Keratinocyte (primary cell): ENCODE data around the gene BAHD1. TPM values are rescaled to one million over a fixed set of nuclear protein-coding genes. Genes with fewer than 3 reads are reported as not detected.
"Not testable (repeated sequence)": the region's sequence is repeated elsewhere in the genome, so short reads cannot be mapped to it uniquely, and the experiment has no call there.

ENCODE experiments used
- DNase-seq: peaks from one replicate; pipeline ENCODE4 v3.0.0-alpha.2; 2011; ENCODE audit warnings: low read depth, missing footprints, low spot score
- FAIRE-seq: peaks from 2 replicates; lab custom pipeline; 2011; peaks lifted over from hg19 to GRCh38; lab: Jason Lieb, UNC
- H2AFZ ChIP-seq: 2 replicates; pipeline ENCODE4 v1.6.0; 2012; ENCODE audit warnings: low read length, control low read depth, inconsistent platforms; ENCODE audit not compliant: control insufficient read depth
- H3K27ac ChIP-seq: 2 replicates; pipeline ENCODE4 v1.5.1; 2011; ENCODE audit warnings: low read length; ENCODE audit not compliant: control insufficient read depth, insufficient read depth
- H3K27me3 ChIP-seq: 3 replicates; pipeline ENCODE4 v1.6.0; 2011; ENCODE audit warnings: low read length; ENCODE audit not compliant: control insufficient read depth, insufficient read depth; ENCODE audit errors: extremely low read depth
- H3K36me3 ChIP-seq, 2 experiments: 2 replicates in 1 of 2; 3 replicates in 1 of 2; pipeline ENCODE4 v1.5.1; 2011; ENCODE audit warnings: low read length in 2 of 2, mild to moderate bottlenecking in 1 of 2; ENCODE audit not compliant: control insufficient read depth in 2 of 2, insufficient read depth in 2 of 2; ENCODE audit errors: extremely low read depth in 1 of 2
- H3K4me1 ChIP-seq: 3 replicates; pipeline ENCODE4 v1.5.1; 2011; ENCODE audit warnings: low read length; ENCODE audit not compliant: control insufficient read depth, insufficient read depth; ENCODE audit errors: extremely low read depth
- H3K4me2 ChIP-seq: 3 replicates; pipeline ENCODE4 v1.6.0; 2011; ENCODE audit warnings: low read depth, low read length; ENCODE audit not compliant: control insufficient read depth, insufficient read depth; ENCODE audit errors: extremely low read depth
- H3K4me3 ChIP-seq, 3 experiments: fragments of 200-600 bp in 1 of 3; sonication (generic) in 1 of 3; 2 replicates in 2 of 3; 3 replicates in 1 of 3; pipeline ENCODE4 v1.5.1; 2011 to 2016; ENCODE audit warnings: low read length in 3 of 3, mild to moderate bottlenecking in 3 of 3, control low read depth in 2 of 3, inconsistent platforms in 1 of 3, low read depth in 1 of 3, mixed read lengths in 1 of 3, mixed run types in 1 of 3, moderate library complexity in 1 of 3; ENCODE audit not compliant: control insufficient read depth in 2 of 3, insufficient read depth in 2 of 3; ENCODE audit errors: extremely low read depth in 1 of 3
- H3K79me2 ChIP-seq: 2 replicates; pipeline ENCODE4 v1.6.0; 2012; ENCODE audit warnings: low read length; ENCODE audit not compliant: control insufficient read depth, insufficient read depth
- H3K9ac ChIP-seq: 3 replicates; pipeline ENCODE4 v1.6.0; 2011; ENCODE audit warnings: low read length; ENCODE audit not compliant: control insufficient read depth, insufficient read depth; ENCODE audit errors: extremely low read depth
- H3K9me1 ChIP-seq: 3 replicates; pipeline ENCODE4 v1.6.0; 2011; ENCODE audit warnings: low read length; ENCODE audit not compliant: control insufficient read depth, insufficient read depth; ENCODE audit errors: extremely low read depth
- H3K9me3 ChIP-seq: 2 replicates; pipeline ENCODE4 v1.5.1; 2012; ENCODE audit warnings: low read depth, low read length; ENCODE audit not compliant: control insufficient read depth
- H4K20me1 ChIP-seq: 3 replicates; pipeline ENCODE4 v1.6.0; 2011; ENCODE audit warnings: low read length; ENCODE audit not compliant: control insufficient read depth, insufficient read depth; ENCODE audit errors: extremely low read depth
- CTCF ChIP-seq, 3 experiments: IDR thresholded peaks in 1 of 3; conservative IDR thresholded peaks in 1 of 3; optimal IDR thresholded peaks in 1 of 3; 2 replicates in 2 of 3; 3 replicates in 1 of 3; pipeline versions ENCODE3 to v1.5.1; 2011; ENCODE audit warnings: low read length in 3 of 3, mild to moderate bottlenecking in 3 of 3, moderate library complexity in 2 of 3, control low read depth in 1 of 3, inconsistent platforms in 1 of 3; ENCODE audit not compliant: insufficient read depth in 2 of 3; ENCODE audit errors: extremely low read depth in 1 of 3
- EZH2 ChIP-seq: IDR thresholded peaks from one replicate; pipeline ENCODE4 v1.6.1; 2012; ENCODE audit warnings: inconsistent platforms, mild to moderate bottlenecking, low read length, moderate library complexity
- dilution Hi-C: fragments of 300-500 bp; cut with MboI; formaldehyde crosslinking; loops from one replicate; pipeline ENCODE4 v1.7.0; 2020; ENCODE audit warnings: low sequenced_read_pairs; ENCODE audit not compliant: extremely low pct_ligation_motif_present
- polyA plus RNA-seq, 5 experiments: library from polyadenylated mRNA; depleted of rRNA in 3 of 5; stranded (reverse) in 3 of 5; stranded (forward) in 1 of 5; unstranded in 1 of 5; fragments of >200 nt; gene quantifications; 1 replicate in 1 of 5; 2 replicates in 3 of 5; 3 replicates in 1 of 5; pipeline versions ENCODE4 v1.2.1 to v1.2.3, GENCODE V29; 2011 to 2012; ENCODE audit warnings: missing spikeins in 2 of 5, low read depth in 1 of 5, low replicate concordance in 1 of 5

Gene BAHD1
- polyA plus RNA-seq, 1 donor (not counting 4 experiments of a cell fraction or from before 2014, with no cell fraction given) = 4.8 TPM

GRCh38 chr15:40452296-40453090 is 11.7 kb downstream of the BAHD1 start:
- Histone ChIP-seq H3K79me2 (peaks cover 49% of the 10 kb centered on the region), H3K4me2 (no peak overlapping the region), H2AFZ (no peak overlapping the region), H3K27me3 (no peaks in the 10 kb centered on the region), H3K9ac (no peak overlapping the region), H3K4me3 (no peak overlapping the region), H3K36me3 (no peaks in the 10 kb centered on the region), H3K9me3 (no peaks in the 10 kb centered on the region), H3K4me1 (peaks cover 30% of the 10 kb centered on the region), H3K9me1 (peaks cover 13% of the 10 kb centered on the region), H3K27ac (no peak overlapping the region), H4K20me1 (peaks cover 12% of the 10 kb centered on the region)
- DNase-seq (no peak), FAIRE-seq (no peak)
- dilution Hi-C loops = no loop called here
- no peak for TF ChIP-seq CTCF (optimal IDR thresholded peaks at IDR 0.05 in 1 of 3, IDR thresholded peaks at IDR 0.05 in 1 of 3, conservative IDR thresholded peaks at IDR 0.05 in 1 of 3; ENCODE audit: extremely low read depth in 1 of 3, insufficient read depth in 2 of 3, low read length in 3 of 3)
- no peak for TF ChIP-seq EZH2

- Histone ChIP-seq H3K9me1 (peaks cover 13% of the 10 kb centered on the region), H4K20me1 (peaks cover 12% of the 10 kb centered on the region), H3K4me1 (peaks cover 30% of the 10 kb centered on the region), H3K79me2 (peaks cover 47% of the 10 kb centered on the region)
- H3K27me3 ChIP-seq, H3K9ac ChIP-seq, dilution Hi-C loops, H3K27ac ChIP-seq, DNase-seq, H3K36me3 ChIP-seq, H2AFZ ChIP-seq, H3K4me2 ChIP-seq, FAIRE-seq, H3K4me3 ChIP-seq, H3K9me3 ChIP-seq: not testable (repeated sequence)
Measured at GRCh38 chr15:40453941-40454340, 13.2 kb downstream of the BAHD1 start.
